Fibroblast of skin of scalp (primary cell): ENCODE results near the gene RABL6.
"Not testable (repeated sequence)": the region's sequence is repeated elsewhere in the genome, so short reads cannot be mapped to it uniquely, and the experiment has no call there.

Experiments
- DNase-seq: peaks from one replicate; pipeline ENCODE4 v3.0.0-alpha.2; 2013

Gene RABL6

GRCh38 chr9:136823136-136824046, 15.6 kb downstream of the RABL6 start:
- DNase-seq: no peak

- DNase-seq: no peak
These were observed 16.9 kb downstream of the RABL6 start for GRCh38 chr9:136824496-136825225.

- DNase-seq: no peak
These were observed 17.8 kb downstream of the RABL6 start for GRCh38 chr9:136825295-136826187.

- no peak for DNase-seq
These were observed 18.4 kb downstream of the RABL6 start for GRCh38 chr9:136826188-136826541.

- DNase-seq: no peak
These were observed 19.2 kb downstream of the RABL6 start for GRCh38 chr9:136826703-136827582.

- DNase-seq: no peak
These were observed 20.2 kb downstream of the RABL6 start for GRCh38 chr9:136827794-136828473.

GRCh38 chr9:136828474-136829140, 20.9 kb downstream of the RABL6 start:
- DNase-seq: no peak

GRCh38 chr9:136829412-136829811, 21.7 kb downstream of the RABL6 start:
- DNase-seq: no peak

- DNase-seq: no peak
These were observed 22.5 kb downstream of the RABL6 start for GRCh38 chr9:136829981-136830885.

- DNase-seq: no peak
These were observed 23.4 kb downstream of the RABL6 start for GRCh38 chr9:136831002-136831719.

GRCh38 chr9:136831720-136832104, 24.0 kb downstream of the RABL6 start:
- no peak for DNase-seq

- DNase-seq: no peak
These were observed 24.8 kb downstream of the RABL6 start for GRCh38 chr9:136832581-136832980.

- DNase-seq: not testable (repeated sequence)
These were observed 25.8 kb downstream of the RABL6 start for GRCh38 chr9:136833381-136834048.

GRCh38 chr9:136835162-136835931, 27.6 kb downstream of the RABL6 start:
- no peak for DNase-seq

- DNase-seq: no peak
These were observed 28.5 kb downstream of the RABL6 start for GRCh38 chr9:136835932-136836904.
